GM23248 (cell line): ENCODE results near the gene WASL. TPM values are rescaled to one million over a fixed set of nuclear protein-coding genes. Genes with fewer than 3 reads are reported as not detected.
"Not testable (repeated sequence)": the region's sequence is repeated elsewhere in the genome, so short reads cannot be mapped to it uniquely, and the experiment has no call there.

Experiments used
- DNase-seq: peaks from one replicate; pipeline ENCODE4 v3.0.0-alpha.2; 2015
- H2AFZ ChIP-seq: fragments of 200-600 bp; sonication (generic); 2 replicates; pipeline ENCODE4 v1.6.1; 2016; ENCODE audit warnings: antibody characterized with exemption
- H3F3A ChIP-seq: fragments of 200-600 bp; sonication (generic); 2 replicates; pipeline ENCODE4 v1.6.1; 2016; ENCODE audit warnings: mild to moderate bottlenecking, antibody characterized with exemption, mixed run types; ENCODE audit not compliant: insufficient read depth
- H3K27ac ChIP-seq: fragments of 200-600 bp; sonication (generic); 2 replicates; pipeline ENCODE4 v1.5.1; 2016; ENCODE audit warnings: mild to moderate bottlenecking
- H3K27me3 ChIP-seq: fragments of 200-600 bp; sonication (generic); replicated peaks from 2 replicates; pipeline ENCODE4 v1.6.1; 2016; ENCODE audit warnings: mild to moderate bottlenecking; ENCODE audit not compliant: insufficient read depth
- H3K36me3 ChIP-seq: fragments of 200-600 bp; sonication (generic); 2 replicates; pipeline ENCODE4 v1.6.1; 2016; ENCODE audit warnings: low read depth, mild to moderate bottlenecking
- H3K4me1 ChIP-seq: fragments of 200-600 bp; sonication (generic); 2 replicates; pipeline ENCODE4 v1.6.1; 2016; ENCODE audit warnings: mild to moderate bottlenecking; ENCODE audit not compliant: insufficient read depth
- H3K4me2 ChIP-seq: fragments of 200-600 bp; sonication (generic); one replicate; pipeline ENCODE4 v1.6.1; 2016; ENCODE audit warnings: mild to moderate bottlenecking; ENCODE audit not compliant: unreplicated experiment
- H3K4me3 ChIP-seq: fragments of 200-600 bp; sonication (generic); 2 replicates; pipeline ENCODE4 v1.5.1; 2016; ENCODE audit warnings: mild to moderate bottlenecking
- H3K79me2 ChIP-seq: fragments of 200-600 bp; sonication (generic); 2 replicates; pipeline ENCODE4 v1.6.1; 2016; ENCODE audit warnings: mild to moderate bottlenecking; ENCODE audit not compliant: insufficient read depth
- H3K9ac ChIP-seq: fragments of 200-600 bp; sonication (generic); 2 replicates; pipeline ENCODE4 v1.6.1; 2016; ENCODE audit warnings: mild to moderate bottlenecking
- H3K9me2 ChIP-seq: fragments of 200-600 bp; sonication (generic); 2 replicates; pipeline ENCODE4 v1.6.1; 2016; ENCODE audit warnings: mixed run types, mild to moderate bottlenecking, moderate library complexity; ENCODE audit not compliant: insufficient read depth
- H3K9me3 ChIP-seq: fragments of 200-600 bp; sonication (generic); one replicate; pipeline ENCODE4 v1.6.1; 2017; ENCODE audit warnings: low read depth
- H4K20me1 ChIP-seq: fragments of 200-600 bp; sonication (generic); 2 replicates; pipeline ENCODE4 v1.6.0; 2016; ENCODE audit not compliant: insufficient read depth
- EZH2 ChIP-seq: fragments of 200-600 bp; sonication (generic); IDR thresholded peaks from 2 replicates; pipeline ENCODE4 v1.6.1; 2018; ENCODE audit warnings: antibody characterized with exemption, mild to moderate bottlenecking; ENCODE audit not compliant: insufficient read depth, poor library complexity, severe bottlenecking
- EZH2phosphoT487 ChIP-seq: fragments of 200-600 bp; sonication (generic); IDR thresholded peaks from 2 replicates; pipeline ENCODE4 v1.6.1; 2018; ENCODE audit warnings: antibody characterized with exemption, moderate library complexity, mild to moderate bottlenecking, low read depth; ENCODE audit not compliant: insufficient read depth
- WGBS, 2 experiments: methylation state at CpG; one replicate each; pipeline ENCODE4 v1.1.6; 2015 to 2017; ENCODE audit warnings: low lambda C conversion rate in 2 of 2, low coverage in 1 of 2; ENCODE audit errors: missing lambda C conversion rate in 2 of 2; 5-methylcytosine and 5-hydroxymethylcytosine counted together
- in situ Hi-C: fragments of 300-500 bp; cut with MboI; formaldehyde crosslinking; loops from 2 replicates; pipeline ENCODE4 v1.15.0; 2020
- polyA plus RNA-seq: library from polyadenylated mRNA; unstranded; fragments of >200 nt; fragmentation: Nextera tagmentation; extraction: Ambion mirVana; gene quantifications from 2 replicates; pipeline ENCODE4 v1.2.1, GENCODE V29; 2016
- total RNA-seq: library from RNA; depleted of rRNA; stranded (reverse); fragments of >200 nt; shearing (Covaris generic); gene quantifications from 2 replicates; pipeline ENCODE4 v1.2.3, GENCODE V29; 2014

The WASL gene
- total and polyA plus RNA-seq, 2 experiments from 2014 or later, result 11.6 to 20.7 TPM

DNA sequence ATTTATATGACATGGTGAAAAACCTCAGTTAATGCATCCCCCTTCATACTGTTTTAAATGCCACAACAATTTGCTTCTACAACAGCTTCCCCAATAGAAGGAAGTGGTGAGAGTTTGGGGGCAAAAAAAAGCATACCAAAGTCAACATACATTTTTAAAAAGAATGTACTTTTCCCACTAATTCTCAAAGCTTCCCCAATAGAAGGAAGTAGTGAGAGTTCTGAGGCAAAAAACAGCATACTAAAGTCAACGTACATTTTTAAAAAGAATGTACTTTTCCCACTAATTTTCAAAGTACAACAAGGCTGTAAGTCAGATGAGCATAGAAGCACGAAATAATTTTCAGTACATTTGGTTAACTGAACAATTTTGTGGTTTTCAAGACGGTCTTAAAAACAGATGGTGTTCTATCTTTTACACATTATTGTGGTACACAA, 24.0 kb downstream of the WASL start:
- Histone ChIP-seq H3K79me2 (peaks cover 97% of the 10 kb centered on the region), H3F3A (peaks cover 17% of the 10 kb centered on the region; the same call in 1 of the 2 replicates), H3K9ac (no peak overlapping the region), H3K4me1 (peaks cover 37% of the 10 kb centered on the region), H4K20me1 (peaks cover 18% of the 10 kb centered on the region), H3K27me3 (no peaks in the 10 kb centered on the region), H3K9me3 (no peaks in the 10 kb centered on the region), H3K4me3 (no peak overlapping the region), H3K27ac (no peak overlapping the region), H3K4me2 (no peak overlapping the region), H3K9me2 (no peaks in the 10 kb centered on the region), H2AFZ (no peak overlapping the region), H3K36me3 (no peaks in the 10 kb centered on the region; the same call in 1 of the 2 replicates)
- 41 to 44% methylated on average over 3 of the region's 3 CpGs for WGBS, 2 experiments
- in situ Hi-C loops, result no loop called here
- TF ChIP-seq EZH2 (no peak), EZH2phosphoT487 (no peak)
- no peak for DNase-seq

DNA sequence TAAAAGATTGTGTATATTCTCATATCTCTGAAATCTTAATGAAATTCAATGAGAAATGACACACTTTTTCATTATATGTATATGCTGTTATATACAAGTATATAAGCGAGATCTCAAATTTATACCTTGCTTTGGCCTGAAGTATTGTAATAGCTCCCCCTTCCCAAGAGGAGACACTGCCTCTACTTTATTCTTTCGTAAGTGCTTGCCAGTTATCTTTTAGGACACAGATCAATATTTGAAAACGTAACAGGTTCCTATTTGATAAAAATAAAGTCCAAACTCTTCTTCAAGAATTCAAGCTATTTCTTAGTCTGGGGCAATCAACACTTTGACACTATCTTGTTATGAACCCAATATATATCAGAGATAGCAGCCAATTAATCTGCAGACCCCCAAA, 24.9 kb downstream of the WASL start:
- no peak for DNase-seq
- Histone ChIP-seq H4K20me1 (peaks cover 20% of the 10 kb centered on the region), H3K9me3 (no peaks in the 10 kb centered on the region), H2AFZ (no peak overlapping the region), H3K36me3 (no peaks in the 10 kb centered on the region; the same call in 1 of the 2 replicates), H3K27ac (no peak overlapping the region), H3K9ac (no peak overlapping the region), H3K4me3 (no peak overlapping the region), H3K79me2 (peaks cover 97% of the 10 kb centered on the region), H3F3A (peaks cover 17% of the 10 kb centered on the region; the same call in 1 of the 2 replicates), H3K4me2 (no peak overlapping the region), H3K4me1 (peaks cover 37% of the 10 kb centered on the region), H3K27me3 (no peaks in the 10 kb centered on the region), H3K9me2 (no peaks in the 10 kb centered on the region)
- in situ Hi-C loops, result no loop called here
- no peak for TF ChIP-seq EZH2phosphoT487
- TF ChIP-seq EZH2, result no peak
- WGBS, 2 experiments, result 95 to 98% methylated on average over 3 of the region's 3 CpGs

DNA sequence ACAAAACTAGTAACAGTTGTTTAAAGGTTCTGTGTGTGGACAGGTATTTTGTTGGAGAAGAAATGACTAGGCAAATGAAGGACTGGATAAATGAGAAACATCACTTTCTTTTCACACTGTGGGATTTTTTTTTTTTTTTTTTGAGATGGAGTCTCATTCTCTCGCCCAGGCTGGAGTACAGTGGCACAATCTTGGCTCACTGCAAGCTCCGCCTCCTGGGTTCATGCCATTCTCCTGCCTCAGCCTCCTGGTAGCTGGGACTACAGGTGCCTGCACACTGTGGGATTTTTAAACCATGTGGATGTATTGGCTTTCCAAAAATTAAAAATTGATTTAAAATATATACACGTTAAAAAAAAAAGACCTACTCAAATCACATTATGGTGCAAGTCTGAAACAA, 28.3 kb downstream of the WASL start:
- DNase-seq, H2AFZ ChIP-seq, in situ Hi-C loops, H3K4me2 ChIP-seq, H3F3A ChIP-seq, H3K36me3 ChIP-seq, H3K4me3 ChIP-seq, H3K9ac ChIP-seq, H3K27me3 ChIP-seq, H3K9me2 ChIP-seq, H3K9me3 ChIP-seq, H3K27ac ChIP-seq: not testable (repeated sequence)
- WGBS, 2 experiments, result 82 to 88% methylated on average over 3 of the region's 3 CpGs
- peaks cover 28% of the 10 kb centered on the region for H4K20me1 ChIP-seq
- peaks cover 13% of the 10 kb centered on the region for H3K4me1 ChIP-seq
- H3K79me2 ChIP-seq, result peaks cover 99% of the 10 kb centered on the region

DNA sequence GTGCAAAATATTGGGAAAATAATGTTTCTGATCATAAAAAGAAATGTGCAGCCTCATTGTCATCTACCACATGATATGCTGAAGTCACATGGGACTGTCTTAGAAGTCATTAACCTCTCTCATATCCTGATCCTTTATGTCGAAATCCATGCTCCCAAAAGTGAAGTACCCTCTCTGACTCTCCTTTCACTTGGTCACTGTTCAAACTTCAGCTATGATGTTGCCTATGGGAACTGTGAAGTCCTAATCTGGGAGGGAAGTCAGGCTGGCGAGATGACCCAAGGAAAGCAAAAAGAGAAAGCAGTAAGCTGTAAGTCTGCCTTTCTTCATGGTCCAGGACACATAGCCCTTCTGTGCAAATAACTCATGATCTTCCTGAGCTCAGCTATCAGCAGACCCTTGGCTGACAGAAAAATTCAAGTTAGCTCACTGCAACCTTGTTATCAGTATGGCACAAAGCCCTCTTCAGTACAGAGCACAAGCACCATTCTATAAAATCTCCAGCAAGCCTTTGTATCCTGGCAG, 29.5 kb downstream of the WASL start:
- in situ Hi-C loops, result no loop called here
- Histone ChIP-seq H3K4me2 (no peak overlapping the region), H3K36me3 (no peaks in the 10 kb centered on the region; the same call in 1 of the 2 replicates), H3K27me3 (no peaks in the 10 kb centered on the region), H4K20me1 (peaks cover 29% of the 10 kb centered on the region), H3K79me2 (peaks cover 99% of the 10 kb centered on the region), H3K27ac (no peak overlapping the region), H3K4me1 (peaks cover 14% of the 10 kb centered on the region; the same call in 1 of the 2 replicates), H2AFZ (no peak overlapping the region), H3K9me3 (no peaks in the 10 kb centered on the region), H3K4me3 (no peak overlapping the region), H3F3A (no peaks in the 10 kb centered on the region), H3K9ac (no peak overlapping the region), H3K9me2 (no peaks in the 10 kb centered on the region)
- 50 to 59% methylated on average over 2 of the region's 2 CpGs for WGBS, 2 experiments
- no peak for DNase-seq
- TF ChIP-seq EZH2, result no peak
- no peak for TF ChIP-seq EZH2phosphoT487

DNA sequence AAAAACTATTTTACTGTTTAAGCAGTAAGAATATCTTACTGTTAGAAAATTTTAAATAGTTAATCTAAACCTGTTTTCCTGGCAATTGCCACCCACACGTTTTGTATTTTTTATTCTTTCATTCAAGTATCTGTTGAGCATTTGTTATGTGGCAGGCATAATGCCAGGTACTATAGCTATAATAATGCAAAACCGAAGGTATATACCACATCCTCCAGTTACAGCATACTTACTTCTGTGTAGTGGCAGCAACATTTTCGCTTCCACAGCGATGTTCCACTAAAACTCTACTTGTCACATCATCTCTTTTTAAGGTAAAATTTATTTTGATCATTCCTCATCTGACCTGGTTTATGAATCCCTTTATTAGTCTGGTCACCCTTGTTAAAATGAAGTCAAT, 30.0 kb downstream of the WASL start:
- Histone ChIP-seq H3K9me3 (no peaks in the 10 kb centered on the region), H3K27me3 (no peaks in the 10 kb centered on the region), H3K9ac (no peak overlapping the region), H2AFZ (no peak overlapping the region), H3K4me3 (no peak overlapping the region), H3K9me2 (no peaks in the 10 kb centered on the region), H3K4me2 (no peak overlapping the region), H3K4me1 (peaks cover 16% of the 10 kb centered on the region; the same call in 1 of the 2 replicates), H3K27ac (no peak overlapping the region), H3K36me3 (no peaks in the 10 kb centered on the region; the same call in 1 of the 2 replicates), H3K79me2 (peaks cover 99% of the 10 kb centered on the region), H3F3A (no peaks in the 10 kb centered on the region), H4K20me1 (peaks cover 30% of the 10 kb centered on the region)
- 65 to 72% methylated on average over 4 of the region's 4 CpGs for WGBS, 2 experiments
- in situ Hi-C loops, result no loop called here
- TF ChIP-seq EZH2phosphoT487 (no peak), EZH2 (no peak)
- no peak for DNase-seq
